Upper lobe of right lung (tissue), 1 donor: Measurements from ENCODE around the gene PLXNB2. TPM values are rescaled to one million over a fixed set of nuclear protein-coding genes. Genes with fewer than 3 reads are reported as not detected.

Source experiments
- ATAC-seq: fragments of 200-7000 bp; cut with Tn5 transposase; one replicate; pipeline ENCODE4 v1.9.1; 2020; ENCODE audit warnings: mild to moderate bottlenecking, moderate library complexity
- DNase-seq: peaks from one replicate; pipeline ENCODE4 v3.0.0-alpha.2; 2020
- H3K27ac ChIP-seq: fragments of 200-600 bp; one replicate; pipeline ENCODE4 v1.8.0; 2022
- H3K27me3 ChIP-seq: fragments of 200-600 bp; one replicate; pipeline ENCODE4 v1.8.0; 2022; ENCODE audit warnings: mild to moderate bottlenecking
- H3K36me3 ChIP-seq: fragments of 200-600 bp; one replicate; pipeline ENCODE4 v1.8.0; 2022
- H3K4me1 ChIP-seq: fragments of 200-600 bp; one replicate; pipeline ENCODE4 v1.8.0; 2022
- H3K4me3 ChIP-seq: fragments of 200-600 bp; one replicate; pipeline ENCODE4 v1.8.0; 2022; ENCODE audit warnings: mild to moderate bottlenecking
- H3K9me3 ChIP-seq: fragments of 200-600 bp; one replicate; pipeline ENCODE4 v1.8.0; 2022
- CTCF ChIP-seq: fragments of 200-600 bp; IDR thresholded peaks from one replicate; pipeline ENCODE4 v1.8.0; 2022; ENCODE audit warnings: antibody characterized with exemption
- intact Hi-C: fragments of 100-400 bp; cut with DNase I; formaldehyde crosslinking; loops from one replicate; pipeline ENCODE4 v1.11.0; 2022
- total RNA-seq: library from RNA; stranded (reverse); fragmentation: NEBNext Ultra II Directional; extraction: Animal tissue kit (Norgen Biotek cat#: 25700); gene quantifications from one replicate; pipeline ENCODE4 v1.2.1, GENCODE V29; 2021
- donor health status: DM: no; HTN: yes; CAD: no; lungs with severe emphysema.

Gene PLXNB2
- total RNA-seq, 1 donor from 2014 or later, result 308 TPM

GRCh38 chr22:50310949-50311444, 3.6 kb upstream of the PLXNB2 start:
- intact Hi-C loops, result no loop called here
- Histone ChIP-seq H3K27ac (no peak overlapping the region), H3K36me3 (no peaks in the 10 kb centered on the region), H3K4me1 (peaks cover 36% of the 10 kb centered on the region), H3K9me3 (no peaks in the 10 kb centered on the region), H3K4me3 (no peak overlapping the region), H3K27me3 (no peaks in the 10 kb centered on the region)
- ATAC-seq, result no peak
- no peak for DNase-seq
- no peak for TF ChIP-seq CTCF

GRCh38 chr22:50310031-50310722, 2.7 kb upstream of the PLXNB2 start:
- H3K4me3 ChIP-seq, result no peak overlapping the region
- no peaks in the 10 kb centered on the region for H3K9me3 ChIP-seq
- peaks cover 41% of the 10 kb centered on the region for H3K4me1 ChIP-seq
- H3K36me3 ChIP-seq, result no peaks in the 10 kb centered on the region
- TF ChIP-seq CTCF, result no peak
- no peaks in the 10 kb centered on the region for H3K27me3 ChIP-seq
- H3K27ac ChIP-seq, result peak overlapping the region; percentile 92
- intact Hi-C loops, result no loop called here
- DNase-seq (peak; percentile 93), ATAC-seq (peak; percentile 56)

GRCh38 chr22:50309601-50309991, 2.1 kb upstream of the PLXNB2 start:
- no peaks in the 10 kb centered on the region for H3K27me3 ChIP-seq
- H3K4me3 ChIP-seq, result no peak overlapping the region
- DNase-seq, result no peak
- H3K27ac ChIP-seq, result peak overlapping the region; percentile 92
- ATAC-seq, result no peak
- no peaks in the 10 kb centered on the region for H3K36me3 ChIP-seq
- H3K4me1 ChIP-seq, result peaks cover 41% of the 10 kb centered on the region
- no peaks in the 10 kb centered on the region for H3K9me3 ChIP-seq
- no peak for TF ChIP-seq CTCF
- intact Hi-C loops, result no loop called here

GRCh38 chr22:50308986-50309600, 1.6 kb upstream of the PLXNB2 start:
- no peaks in the 10 kb centered on the region for H3K36me3 ChIP-seq
- ATAC-seq (no peak), DNase-seq (no peak)
- no peak overlapping the region for H3K4me3 ChIP-seq
- no peaks in the 10 kb centered on the region for H3K27me3 ChIP-seq
- H3K27ac ChIP-seq, result peak overlapping the region; percentile 92
- H3K4me1 ChIP-seq, result peaks cover 44% of the 10 kb centered on the region
- no peaks in the 10 kb centered on the region for H3K9me3 ChIP-seq
- intact Hi-C loops, result no loop called here
- no peak for TF ChIP-seq CTCF

- intact Hi-C loops, result no loop called here
- peaks cover 44% of the 10 kb centered on the region for H3K4me1 ChIP-seq
- no peaks in the 10 kb centered on the region for H3K9me3 ChIP-seq
- peak; percentile 45 for ATAC-seq
- no peaks in the 10 kb centered on the region for H3K36me3 ChIP-seq
- H3K27me3 ChIP-seq, result no peaks in the 10 kb centered on the region
- peak overlapping the region; percentile 15 for H3K4me3 ChIP-seq
- peak; percentile 92 for DNase-seq
- H3K27ac ChIP-seq, result peak overlapping the region; percentile 92
- no peak for TF ChIP-seq CTCF
Measured at GRCh38 chr22:50308597-50308935, 1.1 kb upstream of the PLXNB2 start.
